LoVo (cell line): ENCODE measurements around the gene SPPL2A.

Source experiments
- DNase-seq: peaks from one replicate; pipeline ENCODE4 v3.0.0-alpha.2; 2016; ENCODE audit warnings: low spot score

The SPPL2A gene

GRCh38 chr15:50686469-50687301 is 78.8 kb downstream of the SPPL2A start, which contains the start of gene TRPM7:
TSS of gene TRPM7 (minus strand) at chr15:50686797. CDS start at chr15:50686533, 264 bp downstream.
- peak; percentile 95 for DNase-seq

GRCh38 chr15:50685976-50686468 is 79.5 kb downstream of the SPPL2A start:
- peak; percentile 48 for DNase-seq

GRCh38 chr15:50685191-50685975 is 80.1 kb downstream of the SPPL2A start:
- DNase-seq = no peak

GRCh38 chr15:50681467-50681866 is 84.0 kb downstream of the SPPL2A start:
- DNase-seq = no peak

GRCh38 chr15:50676799-50677483 is 88.6 kb downstream of the SPPL2A start:
- peak; percentile 36 for DNase-seq

GRCh38 chr15:50675535-50676144 is 89.9 kb downstream of the SPPL2A start:
- DNase-seq = peak; percentile 31

- DNase-seq = no peak
Measured at GRCh38 chr15:50670115-50670514, 95.4 kb downstream of the SPPL2A start.

- DNase-seq = no peak
Measured at GRCh38 chr15:50669611-50670010, 95.9 kb downstream of the SPPL2A start.

- DNase-seq = no peak
Measured at GRCh38 chr15:50665938-50666337, 99.6 kb downstream of the SPPL2A start.

- DNase-seq = no peak
Measured at GRCh38 chr15:50655555-50655954, 110.0 kb downstream of the SPPL2A start.

- no peak for DNase-seq
Measured at GRCh38 chr15:50653156-50653743, 112.3 kb downstream of the SPPL2A start.

GRCh38 chr15:50652671-50653070 is 112.8 kb downstream of the SPPL2A start:
- DNase-seq = no peak
